CD4-positive, alpha-beta T cell (primary cell): ENCODE results near the gene CASKIN2. TPM values are rescaled to one million over a fixed set of nuclear protein-coding genes. Genes with fewer than 3 reads are reported as not detected.

Source experiments
- ATAC-seq: fragments of 200-7000 bp; cut with Tn5 transposase; one replicate; pipeline ENCODE4 v1.10.0; 2022; ENCODE audit warnings: mild to moderate bottlenecking; ENCODE audit not compliant: poor library complexity
- CTCF ChIA-PET: fragments of 350-600 bp; sonication (Branson Sonifier 250); formaldehyde crosslinking; loops from one replicate; lab custom pipeline; 2021; ENCODE audit warnings: antibody characterized with exemption, inconsistent platforms; lab: Charles Lee
- POLR2A ChIA-PET: fragments of 350-600 bp; sonication (Branson Sonifier 250); formaldehyde crosslinking; loops from one replicate; lab custom pipeline; 2021; ENCODE audit warnings: antibody characterized with exemption, inconsistent platforms; lab: Charles Lee
- DNase-seq, 14 experiments: peaks; one replicate each; pipeline ENCODE4 v3.0.0-alpha.2; 2013 to 2020; ENCODE audit warnings: mixed read lengths in 2 of 14
- H3K27ac ChIP-seq, 2 donors: one replicate each; pipeline versions ENCODE4 v1.5.1 to v1.7.0; 2013; ENCODE audit warnings: low read length in 2 of 2, low read depth in 1 of 2, mild to moderate bottlenecking in 1 of 2
- H3K27me3 ChIP-seq, 2 experiments: 1 replicate in 1 of 2; 2 replicates in 1 of 2; pipeline versions ENCODE4 v1.6.1 to v1.7.0; 2013; ENCODE audit warnings: low read length in 2 of 2, control low read depth in 1 of 2, mild to moderate bottlenecking in 1 of 2, moderate library complexity in 1 of 2; ENCODE audit not compliant: insufficient read depth in 2 of 2, control insufficient read depth in 1 of 2
- H3K36me3 ChIP-seq: one replicate; pipeline ENCODE4 v1.6.1; 2013; ENCODE audit warnings: low read length, control low read depth; ENCODE audit not compliant: insufficient read depth
- H3K4me1 ChIP-seq: one replicate; pipeline ENCODE4 v1.6.1; 2013; ENCODE audit warnings: low read length, control low read depth; ENCODE audit not compliant: insufficient read depth
- H3K4me3 ChIP-seq: one replicate; pipeline ENCODE4 v1.5.1; 2013; ENCODE audit warnings: mild to moderate bottlenecking, low read length, moderate library complexity
- H3K9me3 ChIP-seq, 2 experiments: 1 replicate in 1 of 2; 2 replicates in 1 of 2; pipeline versions ENCODE4 v1.6.1 to v1.7.0; 2013; ENCODE audit warnings: low read length in 2 of 2, mild to moderate bottlenecking in 2 of 2, control low read depth in 1 of 2, moderate library complexity in 1 of 2; ENCODE audit not compliant: control insufficient read depth in 1 of 2, insufficient read depth in 1 of 2
- H3K27ac Mint-ChIP-seq: one replicate; pipeline ENCODE4 v1.8.0; 2020; ENCODE audit warnings: mixed read lengths
- H3K27me3 Mint-ChIP-seq: one replicate; pipeline ENCODE4 v1.8.0; 2021; ENCODE audit warnings: mixed read lengths
- H3K36me3 Mint-ChIP-seq: one replicate; pipeline ENCODE4 v1.8.0; 2021; ENCODE audit warnings: low read depth, mixed read lengths
- H3K4me1 Mint-ChIP-seq: one replicate; pipeline ENCODE4 v1.8.0; 2021; ENCODE audit warnings: low read depth, mixed read lengths
- H3K4me3 Mint-ChIP-seq: one replicate; pipeline ENCODE4 v1.8.0; 2020; ENCODE audit warnings: mild to moderate bottlenecking, mixed read lengths
- H3K9me3 Mint-ChIP-seq: one replicate; pipeline ENCODE4 v1.8.0; 2020; ENCODE audit warnings: mixed read lengths
- intact Hi-C, 2 experiments: fragments of 100-400 bp; cut with DNase I in 1 of 2; cut with micrococcal nuclease in 1 of 2; formaldehyde crosslinking; loops; one replicate each; pipeline versions ENCODE4 v1.15.1 to v1.9.0; 2023 to 2025; cut with DNase I, micrococcal nuclease
- total RNA-seq, 174 experiments: library from RNA in 2 of 174; stranded (reverse) in 2 of 174; gene quantifications; one replicate each; pipeline ENCODE4 v1.2.3 and lab custom pipeline; 2021 to 2026
- TF ChIP-seq, protein P1 (sequence below): fragments of 200-600 bp; IDR thresholded peaks from one replicate; pipeline ENCODE4 v1.8.0; 2022; ENCODE audit warnings: antibody characterized with exemption, mild to moderate bottlenecking

Gene CASKIN2
- total RNA-seq, 2 experiments from 2014 or later: 0.17 to 0.25 TPM

DNA sequence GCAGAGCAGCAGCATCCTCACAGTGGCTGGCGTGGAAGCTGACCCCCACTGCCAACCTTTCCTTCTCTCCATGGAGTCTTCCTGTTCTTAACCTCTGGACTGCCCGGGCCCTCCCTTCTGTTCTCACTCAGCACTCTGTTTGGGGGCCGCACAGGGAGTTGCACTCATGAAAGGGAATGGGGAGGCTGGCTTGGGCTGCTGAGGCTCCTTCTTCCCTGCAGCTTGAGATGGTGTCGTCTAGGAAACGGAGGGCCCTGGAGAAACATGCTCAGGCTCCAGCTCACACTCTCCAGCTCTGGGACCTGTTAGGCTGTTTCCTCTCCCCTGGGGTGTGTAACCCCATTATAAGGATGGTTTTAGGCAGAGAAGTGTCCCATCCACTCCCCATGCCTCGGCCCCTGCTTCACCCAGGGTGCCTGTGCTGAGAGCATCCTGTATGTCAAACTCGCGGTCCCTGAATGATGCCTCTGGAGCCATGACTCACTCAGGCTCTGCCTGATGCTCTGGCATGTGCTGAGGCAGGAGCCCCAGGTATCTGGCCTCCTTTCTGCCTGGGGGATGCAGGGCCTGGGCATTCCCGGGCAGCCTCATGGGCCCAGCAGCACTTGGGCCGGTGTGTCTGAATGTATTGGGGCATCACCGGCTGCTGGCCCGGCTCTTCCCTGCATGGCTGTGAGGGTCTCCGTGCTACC, 40.0 kb downstream of the CASKIN2 start:
- Mint-ChIP-seq H3K4me3 (no peak overlapping the region), H3K9me3 (no peaks in the 10 kb centered on the region), H3K36me3 (peaks cover 45% of the 10 kb centered on the region), H3K27me3 (no peaks in the 10 kb centered on the region), H3K27ac (no peak overlapping the region), H3K4me1 (no peaks in the 10 kb centered on the region)
- ChIA-PET POLR2A (interaction anchor here (0.7 kb wide), 1 partner anchor 408 kb away, joined by 3 read pairs; no protein-coding TSS in a partner anchor), CTCF (no interaction called here)
- Histone ChIP-seq H3K27ac (no peak overlapping the region), H3K36me3 (peaks cover 39% of the 10 kb centered on the region), H3K27me3 (no peaks in the 10 kb centered on the region), H3K4me1 (no peaks in the 10 kb centered on the region), H3K9me3 (no peaks in the 10 kb centered on the region), H3K4me3 (no peak overlapping the region)
- no peak for DNase-seq
- intact Hi-C loops: no loop called here
- no peak for ATAC-seq
- TF ChIP-seq, protein P1, sequence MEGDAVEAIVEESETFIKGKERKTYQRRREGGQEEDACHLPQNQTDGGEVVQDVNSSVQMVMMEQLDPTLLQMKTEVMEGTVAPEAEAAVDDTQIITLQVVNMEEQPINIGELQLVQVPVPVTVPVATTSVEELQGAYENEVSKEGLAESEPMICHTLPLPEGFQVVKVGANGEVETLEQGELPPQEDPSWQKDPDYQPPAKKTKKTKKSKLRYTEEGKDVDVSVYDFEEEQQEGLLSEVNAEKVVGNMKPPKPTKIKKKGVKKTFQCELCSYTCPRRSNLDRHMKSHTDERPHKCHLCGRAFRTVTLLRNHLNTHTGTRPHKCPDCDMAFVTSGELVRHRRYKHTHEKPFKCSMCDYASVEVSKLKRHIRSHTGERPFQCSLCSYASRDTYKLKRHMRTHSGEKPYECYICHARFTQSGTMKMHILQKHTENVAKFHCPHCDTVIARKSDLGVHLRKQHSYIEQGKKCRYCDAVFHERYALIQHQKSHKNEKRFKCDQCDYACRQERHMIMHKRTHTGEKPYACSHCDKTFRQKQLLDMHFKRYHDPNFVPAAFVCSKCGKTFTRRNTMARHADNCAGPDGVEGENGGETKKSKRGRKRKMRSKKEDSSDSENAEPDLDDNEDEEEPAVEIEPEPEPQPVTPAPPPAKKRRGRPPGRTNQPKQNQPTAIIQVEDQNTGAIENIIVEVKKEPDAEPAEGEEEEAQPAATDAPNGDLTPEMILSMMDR: no peak

DNA sequence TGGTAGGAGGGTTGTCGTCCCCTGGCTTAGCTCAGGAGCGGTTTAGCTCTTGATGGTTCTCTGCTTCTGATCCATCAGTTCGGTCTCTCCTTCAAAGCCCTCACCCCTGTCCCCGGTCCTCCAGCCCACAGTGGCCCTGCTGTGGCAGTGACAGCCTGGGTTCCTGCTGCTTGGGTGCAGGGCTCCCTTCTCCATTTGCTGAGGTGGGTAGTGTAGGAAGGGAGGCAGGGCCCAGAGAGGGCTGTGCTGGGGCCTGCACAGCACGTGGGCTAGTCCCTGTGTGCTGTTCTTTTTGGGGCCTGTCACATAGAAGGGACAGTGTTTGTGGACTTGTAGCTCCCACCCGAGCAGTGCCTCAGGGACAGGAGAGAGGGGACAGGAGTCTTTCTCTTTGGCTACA, 40.6 kb downstream of the CASKIN2 start:
- Mint-ChIP-seq H3K4me1 (no peaks in the 10 kb centered on the region), H3K27me3 (no peaks in the 10 kb centered on the region), H3K4me3 (no peak overlapping the region), H3K27ac (no peak overlapping the region), H3K36me3 (peaks cover 45% of the 10 kb centered on the region), H3K9me3 (no peaks in the 10 kb centered on the region)
- Histone ChIP-seq H3K9me3 (no peaks in the 10 kb centered on the region), H3K27me3 (no peaks in the 10 kb centered on the region), H3K4me3 (no peak overlapping the region), H3K36me3 (peaks cover 39% of the 10 kb centered on the region), H3K4me1 (no peaks in the 10 kb centered on the region), H3K27ac (no peak overlapping the region)
- ChIA-PET CTCF (no interaction called here), POLR2A (interaction anchor here (0.7 kb wide), 1 partner anchor 407 kb away, joined by 3 read pairs; no protein-coding TSS in a partner anchor)
- TF ChIP-seq, protein P1: no peak
- DNase-seq (no peak), ATAC-seq (no peak)
- intact Hi-C loops: no loop called here

DNA sequence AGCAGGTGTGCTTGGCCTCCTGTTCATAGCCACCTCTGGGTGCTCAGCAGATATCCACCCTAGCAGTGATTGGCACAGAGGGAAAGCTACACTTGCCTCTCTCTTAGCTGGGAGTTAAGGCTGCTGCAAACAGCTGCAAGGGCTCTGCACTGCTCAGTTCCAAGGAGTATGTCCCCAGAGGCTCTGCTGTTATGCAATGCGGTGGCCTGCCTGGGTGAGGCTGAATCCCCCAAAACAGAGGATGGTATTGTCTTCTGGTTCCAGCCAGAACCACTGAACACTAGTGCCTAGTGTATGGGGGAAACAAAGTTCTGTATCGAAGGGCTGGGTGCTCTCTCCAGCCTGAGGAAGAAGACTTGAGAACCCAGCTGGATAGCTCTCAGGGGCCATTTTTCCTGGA, 42.1 kb downstream of the CASKIN2 start:
- H3K27ac ChIP-seq: no peak overlapping the region
- ATAC-seq: no peak
- DNase-seq: no peak
- no peak overlapping the region for H3K4me3 Mint-ChIP-seq
- intact Hi-C loops: no loop called here
- no peaks in the 10 kb centered on the region for H3K9me3 ChIP-seq
- no peaks in the 10 kb centered on the region for H3K27me3 ChIP-seq
- TF ChIP-seq, protein P1: no peak
- H3K9me3 Mint-ChIP-seq: no peaks in the 10 kb centered on the region
- H3K36me3 Mint-ChIP-seq: peaks cover 45% of the 10 kb centered on the region
- ChIA-PET POLR2A (interaction anchor here (1.2 kb wide), 1 partner anchor 17 kb away, joined by 5 read pairs; the partner anchor contains the start of gene TMEM94), CTCF (no interaction called here)
- H3K4me1 ChIP-seq: no peaks in the 10 kb centered on the region
- H3K4me1 Mint-ChIP-seq: no peaks in the 10 kb centered on the region
- H3K36me3 ChIP-seq: peaks cover 31% of the 10 kb centered on the region
- H3K4me3 ChIP-seq: no peak overlapping the region
- H3K27me3 Mint-ChIP-seq: no peaks in the 10 kb centered on the region
- no peak overlapping the region for H3K27ac Mint-ChIP-seq
